Activated naive CD4-positive, alpha-beta T cell treated with anti-CD3 and anti-CD28 coated beads, Interleukin-2, amount 50 U/mL, for 72 hours (primary cell): ENCODE measurements around the gene ANO4. TPM values are rescaled to one million over a fixed set of nuclear protein-coding genes. Genes with fewer than 3 reads are reported as not detected.
A peak's percentile ranks its signal among the peaks of the same experiment; 100 is the strongest.
"Not testable (repeated sequence)": the region's sequence is repeated elsewhere in the genome, so short reads cannot be mapped to it uniquely, and the experiment has no call there.

Source experiments
- ATAC-seq, 2 donors: fragments of 150-1000 bp; cut with Tn5 transposase; 2 replicates each; pipeline ENCODE4 v1.10.0; 2021; ENCODE audit warnings: mild to moderate bottlenecking in 2 of 2, moderate library complexity in 2 of 2
- DNase-seq, 2 donors: peaks; one replicate each; pipeline ENCODE4 v3.0.0; 2021 to 2022; ENCODE audit warnings: low spot score in 2 of 2
- H3K27ac Mint-ChIP-seq, 2 donors: one replicate each; pipeline ENCODE4 v1.8.0; 2022; ENCODE audit warnings: mild to moderate bottlenecking in 2 of 2, mixed read lengths in 2 of 2
- H3K36me3 Mint-ChIP-seq, 2 donors: one replicate each; pipeline ENCODE4 v1.8.0; 2022; ENCODE audit warnings: mixed read lengths in 2 of 2
- H3K9me3 Mint-ChIP-seq, 2 donors: one replicate each; pipeline ENCODE4 v1.8.0; 2022; ENCODE audit warnings: mixed read lengths in 2 of 2
- total RNA-seq, 2 donors: library from RNA; stranded (reverse); gene quantifications; one replicate each; pipeline ENCODE4 v1.2.3, GENCODE V29; 2022

ANO4 gene
- total RNA-seq, 2 donors from 2014 or later: not detected

DNA sequence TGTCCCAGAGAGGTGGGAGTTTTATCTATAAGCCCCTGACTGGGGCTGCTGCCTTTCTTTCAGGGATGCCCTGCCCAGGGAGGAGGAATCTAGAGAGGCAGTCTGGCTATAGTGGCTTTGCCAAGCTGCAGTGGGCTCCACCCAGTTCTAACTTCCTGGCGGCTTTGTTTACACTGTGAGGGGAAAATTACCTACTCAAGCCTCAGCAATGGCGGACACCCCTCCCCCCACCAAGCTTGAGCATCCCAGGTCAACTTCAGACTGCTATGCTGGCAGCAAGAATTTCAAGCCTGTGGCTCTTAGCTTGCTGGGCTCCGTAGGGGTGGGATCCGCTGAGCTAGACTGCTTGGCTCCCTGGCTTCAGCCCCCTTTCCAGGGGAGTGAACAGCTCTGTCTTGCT lies 267.9 kb downstream of the ANO4 start:
- H3K36me3 Mint-ChIP-seq, DNase-seq, ATAC-seq, H3K27ac Mint-ChIP-seq: not testable (repeated sequence)
- peaks cover 19 to 29% of the 10 kb centered on the region in 2 donors for H3K9me3 Mint-ChIP-seq

GRCh38 chr12:101064721-101065120 lies 270.1 kb downstream of the ANO4 start:
- H3K9me3 Mint-ChIP-seq: peaks cover 14 to 20% of the 10 kb centered on the region in 2 donors
- H3K36me3 Mint-ChIP-seq: no peaks in the 10 kb centered on the region
- no peak overlapping the region for H3K27ac Mint-ChIP-seq
- ATAC-seq: no peak
- DNase-seq: no peak

- no peak for DNase-seq
- Mint-ChIP-seq H3K9me3 (peaks cover 10 to 14% of the 10 kb centered on the region in 2 donors), H3K27ac (no peak overlapping the region), H3K36me3 (no peaks in the 10 kb centered on the region)
- ATAC-seq: no peak
These were observed 271.9 kb downstream of the ANO4 start for GRCh38 chr12:101066489-101066888.

GRCh38 chr12:101068402-101068801 lies 273.8 kb downstream of the ANO4 start:
- ATAC-seq (no peak), DNase-seq (no peak)
- no peaks in the 10 kb centered on the region for H3K36me3 Mint-ChIP-seq
- no peak overlapping the region for H3K27ac Mint-ChIP-seq
- peaks cover 12 to 14% of the 10 kb centered on the region in 2 donors for H3K9me3 Mint-ChIP-seq

- Mint-ChIP-seq H3K27ac (no peak overlapping the region), H3K9me3 (peaks cover 10 to 14% of the 10 kb centered on the region in 2 donors), H3K36me3 (no peaks in the 10 kb centered on the region)
- no peak for ATAC-seq
- no peak for DNase-seq
These were observed 274.3 kb downstream of the ANO4 start for GRCh38 chr12:101068836-101069235.

GRCh38 chr12:101074940-101075680 lies 280.5 kb downstream of the ANO4 start:
- Mint-ChIP-seq H3K27ac (no peak overlapping the region), H3K9me3 (peaks cover 0 to 8% of the 10 kb centered on the region in 2 donors), H3K36me3 (no peaks in the 10 kb centered on the region)
- DNase-seq: no peak
- ATAC-seq: peak in 1 of 2 donors; percentile 26

- Mint-ChIP-seq H3K9me3 (peaks cover 0 to 3% of the 10 kb centered on the region in 2 donors), H3K36me3 (no peaks in the 10 kb centered on the region), H3K27ac (no peak overlapping the region)
- DNase-seq (no peak), ATAC-seq (no peak)
These were observed 282.3 kb downstream of the ANO4 start for GRCh38 chr12:101076921-101077320.

DNA sequence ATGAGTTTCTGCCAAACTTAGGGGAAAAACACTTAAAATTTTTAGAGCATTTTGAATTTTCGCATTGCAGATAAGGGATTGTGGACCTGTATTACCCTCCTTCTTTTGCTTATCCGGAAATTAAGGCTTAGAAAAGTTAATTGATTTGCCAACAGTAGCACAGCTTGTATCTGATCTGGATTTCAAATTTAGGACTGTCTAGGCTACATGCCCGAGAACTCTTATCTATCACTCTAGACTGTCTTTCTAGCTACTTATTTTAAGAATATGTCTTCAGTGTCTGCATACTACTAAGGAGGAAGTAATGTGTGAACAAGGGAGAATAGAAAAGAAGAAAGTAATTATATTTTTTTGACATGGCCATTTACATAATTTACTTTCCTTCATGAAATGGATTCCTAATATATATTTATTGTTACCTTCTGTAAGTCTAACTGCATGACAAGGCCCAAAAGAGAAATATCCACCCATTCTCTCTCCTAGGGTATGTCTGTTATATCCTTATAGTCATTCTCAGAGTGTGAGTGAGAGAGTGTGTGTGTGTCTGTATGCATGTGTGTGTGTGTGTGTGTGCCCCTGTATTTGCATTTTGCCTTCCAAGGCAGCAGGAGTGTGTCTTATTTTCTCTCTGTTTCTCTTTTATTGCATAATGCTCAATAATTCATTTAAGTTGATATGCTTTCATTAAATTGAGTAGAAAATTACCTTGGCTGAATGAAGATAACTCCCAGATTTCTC lies 283.4 kb downstream of the ANO4 start:
- no peak overlapping the region for H3K27ac Mint-ChIP-seq
- no peaks in the 10 kb centered on the region for H3K36me3 Mint-ChIP-seq
- peaks cover 5 to 7% of the 10 kb centered on the region in 2 donors for H3K9me3 Mint-ChIP-seq
- no peak for DNase-seq
- peak in 1 of 2 donors; percentile 38 for ATAC-seq

DNA sequence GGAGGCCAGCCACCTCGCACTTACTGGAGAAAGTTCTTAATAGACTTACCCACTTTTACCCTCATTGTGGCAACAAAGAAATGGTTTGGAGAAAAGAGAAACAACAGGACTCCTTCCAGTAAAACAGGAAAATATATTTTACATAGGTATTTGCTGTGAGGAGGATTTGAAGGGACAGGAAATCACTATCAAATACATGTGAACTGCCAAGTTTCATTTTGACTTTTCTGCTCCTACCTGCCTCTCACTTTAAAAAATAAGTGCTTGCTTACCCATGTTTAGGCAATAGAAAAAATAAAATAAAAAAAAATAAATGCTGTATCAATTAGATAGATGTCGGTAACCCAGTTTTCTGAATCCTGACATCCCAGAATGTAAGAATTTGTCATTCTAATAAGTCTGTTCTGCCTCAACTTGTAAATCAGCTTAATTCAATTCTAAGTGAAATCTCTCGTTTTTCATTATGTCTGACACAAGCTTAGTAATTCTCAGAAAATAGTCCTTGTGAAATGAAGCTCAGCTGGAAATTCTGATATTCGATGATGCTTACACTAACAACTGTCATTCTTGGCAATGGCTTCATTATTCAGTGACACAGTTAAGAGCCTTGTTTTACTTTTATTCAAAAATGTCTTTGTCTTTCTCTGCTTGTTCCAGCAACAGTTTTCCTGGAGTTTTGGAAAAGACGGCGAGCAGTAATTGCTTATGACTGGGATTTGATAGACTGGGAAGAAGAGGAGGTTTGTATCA lies 284.1 kb downstream of the ANO4 start:
- peaks cover 4 to 5% of the 10 kb centered on the region in 2 donors for H3K9me3 Mint-ChIP-seq
- no peak overlapping the region for H3K27ac Mint-ChIP-seq
- peak in 1 of 2 donors; percentile 30 for ATAC-seq
- no peaks in the 10 kb centered on the region for H3K36me3 Mint-ChIP-seq
- DNase-seq: no peak

- H3K9me3 Mint-ChIP-seq: peaks cover 5 to 8% of the 10 kb centered on the region in 2 donors
- ATAC-seq (no peak), DNase-seq (no peak)
- H3K27ac Mint-ChIP-seq: no peak overlapping the region
- H3K36me3 Mint-ChIP-seq: no peaks in the 10 kb centered on the region
These were observed 288.1 kb downstream of the ANO4 start for GRCh38 chr12:101082706-101083105.

DNA sequence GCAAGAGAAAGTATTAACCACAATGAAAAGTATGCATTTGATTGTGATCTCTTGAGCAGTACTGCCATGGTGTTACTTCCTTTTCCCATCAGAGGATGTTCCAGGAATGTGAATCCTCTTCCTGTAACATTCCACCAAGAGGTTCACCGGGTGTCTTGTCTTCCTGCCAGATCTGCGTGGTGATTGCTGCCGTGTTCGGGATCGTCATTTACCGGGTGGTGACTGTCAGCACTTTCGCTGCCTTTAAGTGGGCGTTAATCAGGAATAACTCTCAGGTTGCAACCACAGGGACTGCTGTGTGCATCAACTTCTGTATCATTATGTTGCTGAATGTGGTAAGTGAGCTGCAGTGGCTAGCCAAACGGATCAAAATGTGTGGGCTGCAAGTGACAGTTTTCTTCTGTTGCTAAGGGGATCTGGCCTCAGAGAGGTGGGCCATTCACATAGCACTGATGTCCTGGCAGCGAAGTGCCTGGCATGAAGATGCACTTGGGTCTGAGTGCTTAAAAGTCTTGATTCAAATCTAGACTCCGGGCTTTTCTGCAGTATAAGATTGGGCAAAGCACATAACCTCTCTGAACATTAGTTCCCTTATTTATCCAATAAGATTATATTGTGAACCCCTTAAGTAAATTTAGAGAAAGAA lies 292.0 kb downstream of the ANO4 start:
- no peak for DNase-seq
- Mint-ChIP-seq H3K36me3 (no peaks in the 10 kb centered on the region), H3K27ac (no peak overlapping the region), H3K9me3 (peaks cover 8 to 9% of the 10 kb centered on the region in 2 donors)
- no peak for ATAC-seq

GRCh38 chr12:101087920-101088319 lies 293.3 kb downstream of the ANO4 start:
- no peaks in the 10 kb centered on the region for H3K36me3 Mint-ChIP-seq
- no peak for DNase-seq
- no peak for ATAC-seq
- no peak overlapping the region for H3K27ac Mint-ChIP-seq
- peaks cover 4% of the 10 kb centered on the region in 2 donors for H3K9me3 Mint-ChIP-seq

DNA sequence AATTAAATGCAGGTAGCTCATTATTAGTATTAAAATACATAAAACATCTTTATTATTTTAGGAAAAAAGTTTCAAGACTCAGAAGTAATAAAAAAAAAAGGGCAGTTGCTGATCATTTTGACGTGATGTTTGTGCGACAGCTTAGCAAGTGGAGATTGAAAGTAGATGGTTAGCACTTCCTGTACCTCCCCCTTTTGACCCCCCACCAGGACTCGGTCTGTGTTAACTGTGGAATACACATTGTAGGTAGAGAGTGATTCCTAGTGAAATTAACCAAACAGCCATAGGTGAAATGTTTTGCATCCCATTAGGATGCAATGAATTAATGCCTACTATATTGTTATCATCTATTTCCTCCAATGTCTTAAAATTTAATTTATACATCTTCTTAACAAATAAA lies 294.7 kb downstream of the ANO4 start:
- DNase-seq (no peak), ATAC-seq (no peak)
- Mint-ChIP-seq H3K27ac (no peak overlapping the region), H3K9me3 (peaks cover 4% of the 10 kb centered on the region in 2 donors), H3K36me3 (no peaks in the 10 kb centered on the region)

- H3K36me3 Mint-ChIP-seq, DNase-seq, H3K9me3 Mint-ChIP-seq, ATAC-seq, H3K27ac Mint-ChIP-seq: not testable (repeated sequence)
These were observed 295.6 kb downstream of the ANO4 start for GRCh38 chr12:101090222-101090621.

- no peak for ATAC-seq
- H3K9me3 Mint-ChIP-seq: peaks cover 0 to 7% of the 10 kb centered on the region in 2 donors
- DNase-seq: no peak
- H3K36me3 Mint-ChIP-seq: no peaks in the 10 kb centered on the region
- H3K27ac Mint-ChIP-seq: no peak overlapping the region
These were observed 303.4 kb downstream of the ANO4 start for GRCh38 chr12:101097829-101098580.
